ENCODE measurements around the gene SPIN4. TPM values are rescaled to one million over a fixed set of nuclear protein-coding genes. Genes with fewer than 3 reads are reported as not detected.

Gene SPIN4
- total and polyA plus RNA-seq, 2 of the 8 experiments (the other 6 are each of a cell fraction or from before 2014, with no cell fraction given): 8.0 to 11.8 TPM

- ChIA-PET CTCF (ENCODE audit: partially characterized antibody) (no interaction called here), POLR2A (ENCODE audit: partially characterized antibody) (no interaction called here)
- Histone ChIP-seq H3K79me2 (ENCODE audit: control insufficient read depth in 1 of 2, insufficient read depth in 2 of 2, low read length in 2 of 2) (peaks cover 0 to 11% of the 10 kb centered on the region in 2 experiments; a peak in 2 of 4 replicates), H4K5ac (ENCODE audit: insufficient read length, low read depth, low read length) (no peak overlapping the region), H3K4me3 (ENCODE audit: extremely low read depth in 1 of 4, insufficient read depth in 2 of 4, low read depth in 3 of 4, low read length in 4 of 4) (no peak overlapping the region), H3K23ac (ENCODE audit: insufficient read length) (no peak overlapping the region), H3K36me3 (ENCODE audit: control insufficient read depth in 2 of 4, insufficient read depth in 4 of 4, low read length in 3 of 4) (no peaks in the 10 kb centered on the region; a peak in 1 of 8 replicates), H3K27ac (ENCODE audit: low read depth, low read length) (no peak overlapping the region), H3K23me2 (ENCODE audit: low read depth, low read length) (peaks cover 8% of the 10 kb centered on the region), H3K18ac (ENCODE audit: extremely low read depth, low read length) (no peak overlapping the region), H2AFZ (ENCODE audit: low read length) (no peak overlapping the region), H2AK5ac (ENCODE audit: low read depth, low read length) (no peak overlapping the region), H3K4me2 (ENCODE audit: insufficient read depth in 1 of 2, low read depth in 2 of 2, low read length in 2 of 2) (no peak overlapping the region), H2BK12ac (ENCODE audit: low read depth, low read length) (no peak overlapping the region), H3K9ac (replicated peaks in 1 of 4; ENCODE audit: extremely low read depth in 1 of 4, low read depth in 3 of 4, low read length in 3 of 4) (no peak overlapping the region), H4K20me1 (replicated peaks in 1 of 2; ENCODE audit: control insufficient read depth in 1 of 2, insufficient read depth in 2 of 2, low read length in 2 of 2) (no peaks in the 10 kb centered on the region), H3K4me1 (replicated peaks in 1 of 4; ENCODE audit: control insufficient read depth in 3 of 4, insufficient read depth in 4 of 4, low read length in 3 of 4) (peaks cover 0 to 3% (median 0%) of the 10 kb centered on the region in 4 experiments; a peak in 1 of 7 replicates), H2BK120ac (replicated peaks; ENCODE audit: low read depth, low read length) (no peak overlapping the region), H4K8ac (ENCODE audit: extremely low read depth, insufficient read depth, low read length) (no peak overlapping the region), H4K91ac (replicated peaks; ENCODE audit: insufficient read length, low read length) (no peak overlapping the region), H3K79me1 (ENCODE audit: low read depth, low read length) (no peaks in the 10 kb centered on the region), H3K9me3 (ENCODE audit: insufficient read depth in 2 of 2, low read depth in 1 of 2, low read length in 1 of 2) (no peaks in the 10 kb centered on the region), H2BK5ac (ENCODE audit: low read depth, low read length) (no peak overlapping the region), H2BK15ac (ENCODE audit: low read length) (no peak overlapping the region), H3K4ac (replicated peaks; ENCODE audit: insufficient read length, low read depth, low read length) (no peak overlapping the region), H2BK20ac (ENCODE audit: low read length) (no peak overlapping the region), H3K56ac (replicated peaks; ENCODE audit: insufficient read length, low read depth, low read length) (no peak overlapping the region), H3K14ac (ENCODE audit: insufficient read length) (no peak overlapping the region), H3K27me3 (replicated peaks in 1 of 4; ENCODE audit: control insufficient read depth in 3 of 4, extremely low read depth in 1 of 4, insufficient read depth in 3 of 4, low read length in 3 of 4) (no peaks in the 10 kb centered on the region)
- peak; percentile 36 for FAIRE-seq
- no peak for DNase-seq (ENCODE audit: low read depth in 1 of 2, low spot score in 2 of 2)
- no peak for TF ChIP-seq GABPA (IDR thresholded peaks at IDR 0.05; ENCODE audit: borderline replicate concordance, insufficient read depth, low read length)
- TF ChIP-seq TAF7 (optimal IDR thresholded peaks at IDR 0.05; ENCODE audit: borderline replicate concordance, low read depth, low read length): no peak
- no peak for TF ChIP-seq USF2 (IDR thresholded peaks at IDR 0.05; ENCODE audit: low read length)
- no peak for TF ChIP-seq CTBP2 (IDR thresholded peaks at IDR 0.05; ENCODE audit: borderline replicate concordance, insufficient read depth, insufficient read length, low read length)
- TF ChIP-seq ASH2L (IDR thresholded peaks at IDR 0.05; ENCODE audit: low read length): no peak
- no peak for TF ChIP-seq HDAC2 (IDR thresholded peaks at IDR 0.05; ENCODE audit: borderline replicate concordance in 1 of 2, low read depth in 2 of 2, low read length in 2 of 2)
- TF ChIP-seq POLR2A (IDR thresholded peaks at IDR 0.05; ENCODE audit: control extremely low read depth in 1 of 2, low read depth in 2 of 2, low read length in 2 of 2): no peak
These were observed 3.4 kb upstream of the SPIN4 start for GRCh38 chrX:63354484-63354883.

Measured in H1 (cell line).